ENCODE measurements around the gene EEF2K.

- TF ChIP-seq MYC (IDR thresholded peaks at IDR 0.05; ENCODE audit: borderline replicate concordance, low read length) (no peak), CTCF (IDR thresholded peaks at IDR 0.05) (no peak), CEBPB (IDR thresholded peaks at IDR 0.05) (no peak)
Measured at GRCh38 chr16:22260490-22260889, 54.4 kb downstream of the EEF2K start.
